ENCODE results near the gene MRC2. TPM values are rescaled to one million over a fixed set of nuclear protein-coding genes. Genes with fewer than 3 reads are reported as not detected.

MRC2 gene
- total and polyA plus RNA-seq, 2 of the 13 experiments (the other 11 are each of a cell fraction or from before 2014, with no cell fraction given): not detected

DNA sequence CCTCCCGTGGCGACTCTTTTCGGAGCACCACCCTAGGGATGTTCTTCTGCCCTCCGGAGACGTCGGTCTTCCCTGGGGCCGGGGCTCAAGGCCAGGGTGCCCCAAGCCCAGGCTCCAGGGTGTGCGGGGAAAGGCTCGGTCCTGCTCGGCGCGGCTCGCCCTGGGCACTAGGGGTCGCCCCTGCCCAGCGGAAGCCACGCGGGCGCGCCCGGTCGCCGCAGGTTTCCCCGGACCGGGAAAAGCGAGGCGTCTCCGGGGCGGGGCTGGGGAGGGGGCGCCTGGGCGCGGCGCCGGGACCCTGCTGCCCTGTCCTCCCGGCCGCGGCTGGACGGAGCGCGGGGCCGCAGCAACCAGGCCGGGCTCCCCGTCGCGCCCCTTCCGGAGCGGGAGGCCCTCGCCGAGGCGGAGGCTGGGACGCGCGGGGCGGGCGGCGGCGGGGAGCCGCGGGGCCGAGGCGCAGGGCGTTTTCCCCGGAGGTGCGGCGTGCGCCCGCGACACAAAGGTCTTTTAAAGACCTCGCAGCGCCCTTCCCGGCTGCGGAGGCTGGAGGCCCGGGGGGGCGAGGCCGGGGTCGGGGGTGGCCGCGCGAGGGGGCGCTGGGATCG lies 76.4 kb downstream of the MRC2 start (continued):
- TF ChIP-seq ZNF343 (CRISPR knock-in tag; IDR thresholded peaks at IDR 0.05): 0 out of 2 replicates have a peak, but pooled peaks have one; percentile 21
- TF ChIP-seq, protein P1, sequence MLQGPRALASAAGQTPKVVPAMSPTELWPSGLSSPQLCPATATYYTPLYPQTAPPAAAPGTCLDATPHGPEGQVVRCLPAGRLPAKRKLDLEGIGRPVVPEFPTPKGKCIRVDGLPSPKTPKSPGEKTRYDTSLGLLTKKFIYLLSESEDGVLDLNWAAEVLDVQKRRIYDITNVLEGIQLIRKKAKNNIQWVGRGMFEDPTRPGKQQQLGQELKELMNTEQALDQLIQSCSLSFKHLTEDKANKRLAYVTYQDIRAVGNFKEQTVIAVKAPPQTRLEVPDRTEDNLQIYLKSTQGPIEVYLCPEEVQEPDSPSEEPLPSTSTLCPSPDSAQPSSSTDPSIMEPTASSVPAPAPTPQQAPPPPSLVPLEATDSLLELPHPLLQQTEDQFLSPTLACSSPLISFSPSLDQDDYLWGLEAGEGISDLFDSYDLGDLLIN (CRISPR knock-in tag; IDR thresholded peaks at IDR 0.05; ENCODE audit: borderline replicate concordance): no peak
- no peak for TF ChIP-seq ZFP90 (CRISPR knock-in tag; IDR thresholded peaks at IDR 0.05; ENCODE audit: borderline replicate concordance)
- TF ChIP-seq DMAP1 (CRISPR knock-in tag; IDR thresholded peaks at IDR 0.05): 0 out of 2 replicates have a peak, but pooled peaks have one; percentile 14
- no peak for TF ChIP-seq IKZF4 (CRISPR knock-in tag; IDR thresholded peaks at IDR 0.05; ENCODE audit: borderline replicate concordance, low read depth, not compliant biosample characterization)
- TF ChIP-seq, protein P2, sequence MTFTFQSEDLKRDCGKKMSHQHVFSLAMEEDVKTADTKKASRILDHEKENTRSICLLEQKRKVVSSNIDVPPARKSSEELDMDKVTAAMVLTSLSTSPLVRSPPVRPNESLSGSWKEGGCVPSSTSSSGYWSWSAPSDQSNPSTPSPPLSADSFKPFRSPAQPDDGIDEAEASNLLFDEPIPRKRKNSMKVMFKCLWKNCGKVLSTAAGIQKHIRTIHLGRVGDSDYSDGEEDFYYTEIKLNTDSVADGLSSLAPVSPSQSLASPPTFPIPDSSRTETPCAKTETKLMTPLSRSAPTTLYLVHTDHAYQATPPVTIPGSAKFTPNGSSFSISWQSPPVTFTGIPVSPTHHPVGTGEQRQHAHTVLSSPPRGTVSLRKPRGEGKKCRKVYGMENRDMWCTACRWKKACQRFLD (CRISPR knock-in tag; IDR thresholded peaks at IDR 0.05; ENCODE audit: borderline replicate concordance): no peak; the same call in 1 of the 2 replicates
- TF ChIP-seq, protein P3, sequence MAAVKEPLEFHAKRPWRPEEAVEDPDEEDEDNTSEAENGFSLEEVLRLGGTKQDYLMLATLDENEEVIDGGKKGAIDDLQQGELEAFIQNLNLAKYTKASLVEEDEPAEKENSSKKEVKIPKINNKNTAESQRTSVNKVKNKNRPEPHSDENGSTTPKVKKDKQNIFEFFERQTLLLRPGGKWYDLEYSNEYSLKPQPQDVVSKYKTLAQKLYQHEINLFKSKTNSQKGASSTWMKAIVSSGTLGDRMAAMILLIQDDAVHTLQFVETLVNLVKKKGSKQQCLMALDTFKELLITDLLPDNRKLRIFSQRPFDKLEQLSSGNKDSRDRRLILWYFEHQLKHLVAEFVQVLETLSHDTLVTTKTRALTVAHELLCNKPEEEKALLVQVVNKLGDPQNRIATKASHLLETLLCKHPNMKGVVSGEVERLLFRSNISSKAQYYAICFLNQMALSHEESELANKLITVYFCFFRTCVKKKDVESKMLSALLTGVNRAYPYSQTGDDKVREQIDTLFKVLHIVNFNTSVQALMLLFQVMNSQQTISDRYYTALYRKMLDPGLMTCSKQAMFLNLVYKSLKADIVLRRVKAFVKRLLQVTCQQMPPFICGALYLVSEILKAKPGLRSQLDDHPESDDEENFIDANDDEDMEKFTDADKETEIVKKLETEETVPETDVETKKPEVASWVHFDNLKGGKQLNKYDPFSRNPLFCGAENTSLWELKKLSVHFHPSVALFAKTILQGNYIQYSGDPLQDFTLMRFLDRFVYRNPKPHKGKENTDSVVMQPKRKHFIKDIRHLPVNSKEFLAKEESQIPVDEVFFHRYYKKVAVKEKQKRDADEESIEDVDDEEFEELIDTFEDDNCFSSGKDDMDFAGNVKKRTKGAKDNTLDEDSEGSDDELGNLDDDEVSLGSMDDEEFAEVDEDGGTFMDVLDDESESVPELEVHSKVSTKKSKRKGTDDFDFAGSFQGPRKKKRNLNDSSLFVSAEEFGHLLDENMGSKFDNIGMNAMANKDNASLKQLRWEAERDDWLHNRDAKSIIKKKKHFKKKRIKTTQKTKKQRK (IDR thresholded peaks at IDR 0.05; ENCODE audit: low read length): no peak
- no peak for TF ChIP-seq TCF7 (IDR thresholded peaks at IDR 0.05; ENCODE audit: low read depth)
- TF ChIP-seq ZNF543 (CRISPR knock-in tag; IDR thresholded peaks at IDR 0.05): no peak
- TF ChIP-seq, protein P4, sequence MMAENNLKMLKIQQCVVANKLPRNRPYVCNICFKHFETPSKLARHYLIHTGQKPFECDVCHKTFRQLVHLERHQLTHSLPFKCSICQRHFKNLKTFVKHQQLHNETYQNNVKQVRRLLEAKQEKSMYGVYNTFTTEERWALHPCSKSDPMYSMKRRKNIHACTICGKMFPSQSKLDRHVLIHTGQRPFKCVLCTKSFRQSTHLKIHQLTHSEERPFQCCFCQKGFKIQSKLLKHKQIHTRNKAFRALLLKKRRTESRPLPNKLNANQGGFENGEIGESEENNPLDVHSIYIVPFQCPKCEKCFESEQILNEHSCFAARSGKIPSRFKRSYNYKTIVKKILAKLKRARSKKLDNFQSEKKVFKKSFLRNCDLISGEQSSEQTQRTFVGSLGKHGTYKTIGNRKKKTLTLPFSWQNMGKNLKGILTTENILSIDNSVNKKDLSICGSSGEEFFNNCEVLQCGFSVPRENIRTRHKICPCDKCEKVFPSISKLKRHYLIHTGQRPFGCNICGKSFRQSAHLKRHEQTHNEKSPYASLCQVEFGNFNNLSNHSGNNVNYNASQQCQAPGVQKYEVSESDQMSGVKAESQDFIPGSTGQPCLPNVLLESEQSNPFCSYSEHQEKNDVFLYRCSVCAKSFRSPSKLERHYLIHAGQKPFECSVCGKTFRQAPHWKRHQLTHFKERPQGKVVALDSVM (CRISPR knock-in tag; IDR thresholded peaks at IDR 0.05): peak; percentile 59; the same call in 1 of the 2 replicates
- TF ChIP-seq ZNF230 (CRISPR knock-in tag; IDR thresholded peaks at IDR 0.05): no peak
- peak; percentile 22; the same call in 1 of the 2 replicates for TF ChIP-seq ZBTB38 (CRISPR knock-in tag; IDR thresholded peaks at IDR 0.05)
- TF ChIP-seq SRSF9 (IDR thresholded peaks at IDR 0.05; ENCODE audit: borderline replicate concordance, insufficient read depth, low read depth, low read length, poor library complexity, severe bottlenecking): no peak
- TF ChIP-seq, protein P5, sequence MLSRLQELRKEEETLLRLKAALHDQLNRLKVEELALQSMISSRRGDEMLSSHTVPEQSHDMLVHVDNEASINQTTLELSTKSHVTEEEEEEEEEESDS (CRISPR knock-in tag; IDR thresholded peaks at IDR 0.05; ENCODE audit: borderline replicate concordance): no peak
- TF ChIP-seq MAFG (CRISPR knock-in tag; IDR thresholded peaks at IDR 0.05): no peak
- TF ChIP-seq ZNF772 (CRISPR knock-in tag; IDR thresholded peaks at IDR 0.05): no peak
- no peak for TF ChIP-seq ZNF746 (CRISPR knock-in tag; IDR thresholded peaks at IDR 0.05)
- no peak for TF ChIP-seq ZNF292 (CRISPR knock-in tag; IDR thresholded peaks at IDR 0.05; ENCODE audit: borderline replicate concordance, low read depth)
- TF ChIP-seq NFRKB (IDR thresholded peaks at IDR 0.05): no peak
- 0 out of 2 replicates have a peak, but pooled peaks have one; percentile 68 for TF ChIP-seq KDM3A (CRISPR knock-in tag; IDR thresholded peaks at IDR 0.05; ENCODE audit: low read depth)

Measured in HepG2 (cell line).